HG02981 (cell line): Measurements from ENCODE around the gene CDH4.
"Not testable (repeated sequence)": the region's sequence is repeated elsewhere in the genome, so short reads cannot be mapped to it uniquely, and the experiment has no call there.

ENCODE experiments used
- ATAC-seq: cut with Tn5 transposase; IDR thresholded peaks from one replicate; pipeline ENCODE4 v1.9.1; 2021; ENCODE audit warnings: mild to moderate bottlenecking, moderate library complexity; ENCODE audit not compliant: unreplicated experiment

The CDH4 gene

DNA sequence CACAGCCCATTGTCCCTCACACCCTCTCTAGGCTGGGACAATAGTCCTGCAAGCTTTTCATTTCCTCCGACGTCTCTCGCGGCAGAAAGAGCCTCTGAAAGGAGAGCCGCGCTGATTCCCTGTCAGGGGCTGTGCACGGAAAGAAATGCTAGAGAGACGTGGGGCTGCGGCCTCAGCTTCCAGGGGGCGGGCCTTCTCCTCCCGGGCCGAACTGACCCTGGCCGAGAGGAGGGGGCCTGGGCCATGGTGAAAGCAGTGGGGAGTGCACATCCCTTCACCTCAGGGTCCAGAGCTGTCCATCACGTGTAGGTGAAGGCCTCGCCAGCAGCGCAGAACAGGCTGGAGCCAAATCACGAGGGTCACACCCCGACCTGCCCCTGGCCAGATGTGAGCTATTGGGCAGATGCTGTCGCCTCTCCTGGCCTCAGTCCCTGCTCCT is 593.2 kb downstream of the CDH4 start:
- no peak for ATAC-seq

DNA sequence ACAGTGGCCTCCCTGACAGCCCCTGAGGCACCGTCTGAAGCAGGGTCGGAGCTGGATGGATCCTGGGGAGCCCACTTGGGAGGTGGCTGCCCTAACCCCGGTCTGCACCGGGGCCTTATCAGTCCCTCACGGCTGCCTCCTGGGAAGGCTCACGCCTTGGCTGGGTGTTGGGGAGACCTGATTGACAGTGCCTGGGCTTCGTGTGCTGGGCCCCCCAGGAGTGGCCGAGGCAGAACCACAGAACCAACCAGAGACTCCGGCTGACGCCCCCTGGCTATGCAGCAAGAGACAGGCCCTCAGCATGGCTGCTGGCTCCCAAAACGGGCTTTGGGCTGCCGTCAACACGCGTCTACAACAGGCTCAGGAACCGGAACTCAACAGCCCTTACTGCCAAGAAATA is 594.0 kb downstream of the CDH4 start:
- ATAC-seq, result no peak

DNA sequence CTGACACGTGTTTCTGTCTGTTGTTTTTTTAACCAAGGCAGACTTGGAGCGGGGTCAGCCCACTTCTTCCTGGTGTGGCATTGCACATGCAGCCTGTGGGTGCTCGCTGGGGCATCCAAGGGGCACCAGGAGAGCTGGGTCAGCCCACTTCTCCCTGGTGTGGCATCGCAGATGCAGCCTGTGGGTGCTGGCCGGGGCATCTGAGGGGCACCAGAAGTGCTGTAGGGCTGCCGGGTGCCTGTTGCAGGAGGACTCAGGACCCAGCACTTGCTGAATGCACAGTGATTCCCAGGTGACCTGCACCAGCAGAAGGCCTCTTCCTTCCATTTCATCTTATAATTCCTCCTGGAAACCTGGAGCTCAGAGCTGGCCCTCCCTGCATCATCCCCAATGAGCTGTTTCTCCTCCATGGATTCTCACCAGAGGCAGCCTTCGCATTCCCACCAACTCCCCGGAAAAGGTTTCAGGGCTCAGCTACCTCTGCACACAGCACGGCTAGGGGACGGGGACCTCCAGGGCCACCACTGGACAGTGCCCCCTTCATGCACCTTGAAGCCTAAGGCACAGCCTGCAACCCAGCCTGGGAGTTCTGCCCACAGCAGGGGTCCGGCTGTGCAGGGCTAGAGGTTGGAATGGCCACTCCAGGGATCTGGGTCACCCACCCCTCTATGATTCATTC is 594.8 kb downstream of the CDH4 start:
- ATAC-seq, result no peak

DNA sequence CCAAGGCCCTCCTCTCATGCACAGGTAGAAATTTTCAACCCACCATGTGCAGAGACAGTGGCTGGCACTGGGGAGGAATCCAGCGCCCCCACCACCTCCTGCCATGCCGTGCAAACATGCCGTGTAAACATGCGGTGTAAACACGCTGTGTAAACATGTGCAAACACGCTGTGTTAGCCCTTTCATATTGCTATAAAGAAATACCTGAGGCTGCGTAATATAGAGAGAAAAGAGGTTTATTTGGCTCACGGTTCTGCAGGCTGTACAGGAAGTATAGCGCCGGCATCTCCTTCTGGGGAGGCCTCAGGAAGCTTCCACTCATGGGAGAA is 595.3 kb downstream of the CDH4 start:
- ATAC-seq, result no peak

DNA sequence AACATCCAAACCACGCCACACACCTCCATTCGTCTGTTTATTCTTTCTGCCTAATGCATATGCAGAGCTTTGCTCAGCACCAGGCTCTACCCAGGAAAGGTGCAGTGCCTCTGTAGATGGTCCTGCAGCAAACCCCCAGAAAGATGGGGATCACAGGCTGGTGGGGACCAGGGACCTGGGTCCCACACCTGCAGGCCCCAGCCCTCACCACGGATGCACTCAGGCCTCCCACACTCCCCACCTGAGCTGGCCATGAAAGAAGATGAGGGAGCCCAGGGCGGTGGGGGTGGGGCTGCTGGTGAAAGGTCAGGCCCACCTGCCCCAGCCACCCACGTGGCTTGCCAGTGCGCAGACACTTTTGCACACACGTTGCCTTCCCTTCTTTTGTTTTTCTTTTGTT is 595.9 kb downstream of the CDH4 start:
- no peak for ATAC-seq

DNA sequence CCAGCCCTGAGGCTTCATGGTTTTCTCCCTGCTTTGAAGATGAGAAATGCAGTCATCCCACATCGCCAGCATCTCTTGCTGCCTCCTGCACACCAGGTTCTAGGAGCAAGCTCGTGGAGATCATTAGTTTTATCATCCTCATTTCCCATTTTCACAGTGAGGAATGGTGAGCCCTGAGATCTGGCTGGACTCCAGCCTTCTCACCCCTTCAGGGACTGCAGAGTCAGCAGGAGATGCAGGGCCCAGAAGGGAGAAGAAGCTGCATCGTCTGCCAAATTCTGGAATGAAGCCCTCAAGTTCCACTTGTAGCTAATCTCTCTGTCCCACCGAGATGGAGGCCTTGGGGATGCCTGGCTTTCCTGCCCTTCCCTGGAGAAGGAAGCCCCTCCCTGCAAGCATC is 596.8 kb downstream of the CDH4 start:
- no peak for ATAC-seq

DNA sequence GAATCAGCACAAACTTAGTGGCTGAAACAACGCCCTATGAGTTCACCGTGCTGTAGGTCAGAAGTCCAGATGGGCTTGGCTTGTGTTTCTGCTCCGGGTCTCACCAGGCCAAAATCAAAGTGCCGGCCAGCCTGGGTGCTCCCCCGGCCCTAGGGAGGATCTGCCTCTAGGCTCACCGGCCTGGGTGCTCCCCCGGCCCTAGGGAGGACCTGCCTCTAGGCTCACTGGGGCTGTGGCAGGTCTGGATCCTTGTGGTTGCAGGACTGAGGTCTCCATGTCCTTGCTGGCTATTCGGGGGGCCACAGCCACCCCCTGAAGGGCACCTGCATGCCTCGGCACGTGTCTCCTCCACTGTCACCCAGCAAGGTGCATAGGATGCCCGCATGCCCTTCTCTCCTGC is 597.3 kb downstream of the CDH4 start:
- ATAC-seq, result no peak

DNA sequence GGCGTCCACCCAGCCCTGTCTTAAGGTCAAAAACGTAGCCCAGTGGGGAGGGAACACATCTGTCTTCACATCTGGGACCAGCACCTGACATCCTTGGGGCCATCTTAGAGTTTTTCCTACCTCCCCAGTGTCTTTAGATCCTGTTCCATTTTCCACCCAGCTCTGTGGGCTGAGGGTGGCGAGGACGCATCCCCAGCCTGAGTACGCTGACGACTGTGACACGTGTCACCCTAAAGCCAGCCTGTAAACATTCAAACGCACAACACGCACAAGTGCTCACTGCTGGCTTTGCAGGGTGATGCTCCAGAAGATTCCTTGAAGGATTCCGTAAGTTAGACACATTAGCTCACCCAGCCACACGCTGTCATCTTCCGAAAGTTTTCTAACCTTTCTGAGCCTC is 597.8 kb downstream of the CDH4 start:
- no peak for ATAC-seq

DNA sequence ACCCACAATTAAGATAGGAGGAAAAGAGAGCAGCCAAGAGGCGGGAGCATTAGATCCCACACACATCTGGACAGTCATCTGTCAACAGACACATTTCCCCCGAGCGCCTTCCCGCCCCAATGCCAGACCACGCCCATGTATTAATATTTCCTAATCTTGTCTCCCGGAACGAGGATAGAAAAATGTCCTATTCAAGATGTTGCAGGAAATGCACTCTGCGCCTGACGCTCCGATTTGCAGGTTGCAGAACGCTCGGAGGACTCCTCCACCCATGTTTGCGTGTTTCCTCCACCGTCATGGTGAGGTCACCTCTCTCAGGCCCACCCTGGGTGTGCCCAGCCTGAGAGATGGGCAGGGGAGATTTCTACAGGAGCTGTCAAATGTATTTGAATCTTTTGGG is 598.4 kb downstream of the CDH4 start:
- no peak for ATAC-seq

DNA sequence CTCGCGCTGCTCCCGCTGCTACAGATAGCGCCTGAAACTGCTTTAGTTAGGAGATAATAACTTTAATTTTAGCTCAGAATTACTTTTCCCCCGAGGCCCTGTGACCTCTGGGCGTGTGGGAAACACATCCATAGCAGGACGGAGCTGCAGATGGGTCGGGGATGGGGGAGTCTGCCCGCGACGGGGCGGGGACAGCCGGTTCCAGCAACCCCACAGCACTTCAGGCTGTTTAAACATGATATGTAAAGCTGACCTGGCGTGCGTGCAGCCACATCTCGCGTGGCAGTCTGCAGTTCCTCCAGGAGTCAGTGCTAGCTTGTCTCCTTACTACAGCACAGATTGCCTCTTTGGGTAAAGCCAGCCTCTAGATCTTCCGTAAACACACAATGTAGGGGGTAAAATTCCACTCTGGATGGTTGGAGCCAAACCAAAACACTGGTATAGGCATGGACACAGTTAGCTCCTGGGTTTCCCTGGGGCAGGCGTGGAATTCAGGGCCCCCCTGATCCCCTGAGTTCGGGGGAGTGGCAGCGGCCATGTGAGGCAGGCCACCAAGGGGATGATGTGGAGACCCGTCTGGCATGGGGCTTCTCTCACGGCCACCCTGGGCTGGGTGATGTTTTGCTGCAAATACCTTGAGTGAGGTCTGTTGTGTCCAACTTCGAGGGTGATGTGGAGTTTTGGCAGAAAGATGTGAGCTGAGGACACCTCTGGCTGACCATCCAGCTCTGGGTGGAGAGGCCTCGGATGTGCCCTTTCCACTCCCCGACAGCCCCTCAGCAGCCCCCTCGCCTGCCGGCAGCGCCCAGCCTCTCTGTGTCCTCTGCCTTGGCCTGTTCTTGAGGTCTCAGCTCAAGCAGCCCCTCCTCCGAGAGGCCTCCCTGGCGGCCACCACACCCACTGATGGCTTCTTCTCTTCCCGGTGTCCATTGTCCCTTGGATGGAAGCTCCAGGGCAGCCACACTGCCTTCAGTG is 599.2 kb downstream of the CDH4 start:
- no peak for ATAC-seq

DNA sequence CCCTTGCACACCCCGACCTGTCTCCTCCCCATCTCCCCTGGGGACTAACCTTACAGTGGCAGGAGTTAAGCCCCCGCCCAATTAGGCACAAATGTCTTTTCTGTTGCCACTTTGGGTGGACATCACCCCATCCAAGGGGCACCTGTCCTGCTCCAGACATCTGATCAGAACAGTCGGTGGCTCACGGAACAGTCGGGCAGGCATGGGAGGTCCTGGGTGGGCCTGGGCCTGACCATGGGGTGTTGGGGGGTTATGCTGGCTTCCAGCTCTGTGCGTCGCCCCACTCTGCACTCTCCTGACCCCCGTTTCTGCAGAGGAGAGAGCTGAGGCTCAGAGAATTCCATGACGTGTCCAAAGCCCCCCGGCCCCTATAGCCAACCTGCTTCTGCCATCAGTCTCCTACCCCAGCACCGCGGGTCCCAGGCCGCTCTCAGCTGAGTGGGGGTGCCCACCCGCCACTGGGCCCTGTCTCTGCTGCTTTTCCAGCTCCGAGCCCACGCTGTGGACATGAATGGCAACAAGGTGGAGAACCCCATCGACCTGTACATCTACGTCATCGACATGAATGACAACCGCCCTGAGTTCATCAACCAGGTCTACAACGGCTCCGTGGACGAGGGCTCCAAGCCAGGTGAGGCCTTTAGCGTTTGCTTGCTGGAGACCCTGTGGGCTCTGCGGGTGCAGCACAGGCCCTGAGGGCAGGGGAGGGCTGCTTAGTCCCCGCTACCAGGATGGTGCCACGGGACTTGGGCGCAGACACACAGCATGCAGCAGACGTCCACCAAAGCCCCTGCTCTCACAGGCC is 600.4 kb downstream of the CDH4 start:
- ATAC-seq, result no peak

DNA sequence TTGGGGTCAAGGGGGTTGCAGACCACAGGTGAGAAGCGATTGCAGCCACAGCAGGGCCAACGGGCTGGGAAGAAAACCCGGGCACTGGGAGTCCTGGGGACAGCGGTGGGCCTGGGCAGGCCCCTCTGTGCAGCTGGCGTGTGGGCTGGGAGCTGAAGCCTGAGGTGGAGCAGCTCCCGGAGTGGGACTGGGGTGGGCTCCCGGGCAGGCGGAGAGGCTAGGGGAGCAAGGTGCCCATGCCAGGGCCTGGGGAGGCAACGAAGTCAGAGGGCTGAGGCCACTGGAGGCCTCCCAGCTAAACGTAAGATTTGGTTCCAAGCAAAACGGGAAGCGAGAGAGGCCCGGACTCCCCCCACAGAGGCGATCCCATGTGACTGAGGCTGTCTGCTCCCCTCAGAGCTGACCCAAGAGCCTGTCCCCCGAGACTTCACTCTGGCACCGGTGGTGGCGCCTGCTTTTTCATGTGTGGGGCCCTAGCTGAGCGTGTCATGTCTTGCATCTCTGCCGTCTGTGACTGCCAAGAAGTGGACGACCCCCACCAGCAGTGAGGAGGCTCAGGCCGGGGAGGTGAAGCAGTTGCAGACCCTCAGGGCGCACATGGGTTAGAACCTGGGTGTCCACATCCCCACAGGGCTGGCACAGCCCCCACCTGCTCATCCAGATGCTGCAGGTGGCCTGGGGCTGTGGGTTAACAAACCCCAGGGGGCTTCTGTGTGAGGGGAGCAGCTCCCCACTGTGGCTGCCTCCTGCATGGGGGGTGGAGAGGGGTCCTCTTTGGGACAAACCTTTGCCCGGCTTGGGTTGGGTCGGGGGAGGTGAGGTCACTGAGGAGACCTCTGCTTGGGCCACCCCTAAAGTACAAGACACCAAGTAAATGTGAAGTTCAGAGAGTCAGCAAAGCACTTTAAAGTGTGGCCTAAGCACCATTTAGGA is 601.3 kb downstream of the CDH4 start:
- no peak for ATAC-seq

DNA sequence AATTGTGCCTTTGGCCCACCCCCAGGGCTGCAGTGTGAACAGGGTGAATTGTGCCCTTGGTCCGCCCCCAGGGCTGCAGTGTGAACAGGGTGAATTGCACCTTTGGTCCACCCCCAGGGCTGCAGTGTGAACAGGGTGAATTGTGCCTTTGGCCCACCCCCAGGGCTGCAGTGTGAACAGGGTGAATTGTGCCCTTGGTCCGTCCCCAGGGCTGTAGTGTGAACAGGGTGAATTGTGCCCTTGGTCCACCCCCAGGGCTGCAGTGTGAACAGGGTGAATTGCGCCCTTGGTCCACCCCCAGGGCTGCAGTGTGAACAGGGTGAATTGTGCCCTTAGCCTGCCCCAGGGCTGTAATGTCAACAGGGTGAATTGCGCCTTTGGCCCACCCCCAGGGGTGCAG is 602.5 kb downstream of the CDH4 start:
- ATAC-seq, result not testable (repeated sequence)

DNA sequence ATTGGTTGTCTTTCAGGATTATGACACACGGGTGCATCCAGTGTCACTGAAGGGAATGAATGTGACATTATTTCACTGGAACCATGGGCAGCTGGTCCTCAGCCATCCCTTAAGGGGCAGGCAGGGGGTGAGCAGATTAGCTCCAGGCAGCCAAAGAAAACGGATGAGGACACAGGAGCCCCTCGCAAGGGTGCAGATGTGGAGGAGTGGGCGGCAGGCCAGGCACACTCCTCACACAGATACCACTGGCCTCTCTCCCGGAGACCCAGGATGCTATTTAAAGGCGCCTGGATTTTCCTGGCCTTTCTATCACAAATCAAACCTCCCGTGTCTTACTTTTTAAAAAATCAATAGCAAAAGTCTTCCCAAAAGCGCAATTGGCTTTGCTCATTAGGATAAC is 603.2 kb downstream of the CDH4 start:
- no peak for ATAC-seq

DNA sequence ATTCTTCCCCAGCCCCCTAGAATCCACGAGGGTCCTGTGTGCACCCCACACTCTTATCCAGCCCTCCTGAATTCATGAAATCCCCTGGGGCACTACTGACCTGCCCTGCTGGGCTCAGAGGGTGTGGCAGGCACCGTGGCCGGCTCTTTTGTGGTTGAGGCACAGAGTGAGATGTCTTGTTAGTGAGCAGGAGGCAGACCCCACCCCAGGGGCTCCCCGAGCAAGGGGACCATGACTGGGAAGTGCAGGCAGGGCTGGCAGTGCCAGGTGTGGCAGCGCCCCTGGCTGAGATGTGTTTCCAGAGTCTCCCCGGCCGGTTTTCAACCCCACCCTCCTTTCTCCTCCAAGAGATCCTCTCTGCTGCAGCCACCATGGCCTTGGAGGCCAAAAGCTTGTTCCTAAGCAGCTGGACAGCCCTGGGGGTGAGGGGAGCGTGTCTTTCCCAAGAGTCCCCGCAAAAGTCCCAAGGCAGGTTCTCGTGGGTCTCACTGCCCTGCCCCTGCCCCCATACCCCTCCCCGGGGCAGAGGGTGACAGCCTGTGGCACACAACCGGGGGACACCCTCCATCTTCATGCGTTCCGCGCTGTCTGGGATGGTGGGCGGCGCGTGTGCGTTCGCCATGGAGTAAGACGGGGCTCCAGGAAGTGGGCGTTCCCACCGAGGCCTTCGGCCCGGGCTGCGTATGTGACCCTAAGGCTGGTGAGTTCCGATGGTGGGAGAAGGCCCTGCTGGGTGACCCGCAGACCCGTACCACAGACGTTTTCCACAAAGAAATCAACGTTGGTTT is 604.8 kb downstream of the CDH4 start:
- ATAC-seq, result no peak

DNA sequence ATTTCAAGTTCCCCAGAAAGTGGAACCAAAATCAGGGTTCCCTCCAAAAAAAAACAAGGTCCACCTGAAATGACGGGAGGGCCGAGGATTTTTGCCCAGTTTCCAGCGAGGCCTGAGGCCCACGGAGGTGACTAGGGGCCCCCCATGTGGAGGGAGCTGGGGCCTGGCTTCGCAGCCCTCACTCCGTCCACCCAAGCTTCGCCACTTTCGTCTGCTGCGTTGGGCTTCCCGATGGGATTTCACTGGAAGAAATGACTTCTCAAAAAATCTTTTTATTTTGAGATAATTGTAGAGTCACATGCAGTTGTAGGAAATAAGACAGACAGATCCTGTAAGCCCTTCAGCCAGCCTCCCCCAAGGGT is 605.3 kb downstream of the CDH4 start:
- no peak for ATAC-seq

DNA sequence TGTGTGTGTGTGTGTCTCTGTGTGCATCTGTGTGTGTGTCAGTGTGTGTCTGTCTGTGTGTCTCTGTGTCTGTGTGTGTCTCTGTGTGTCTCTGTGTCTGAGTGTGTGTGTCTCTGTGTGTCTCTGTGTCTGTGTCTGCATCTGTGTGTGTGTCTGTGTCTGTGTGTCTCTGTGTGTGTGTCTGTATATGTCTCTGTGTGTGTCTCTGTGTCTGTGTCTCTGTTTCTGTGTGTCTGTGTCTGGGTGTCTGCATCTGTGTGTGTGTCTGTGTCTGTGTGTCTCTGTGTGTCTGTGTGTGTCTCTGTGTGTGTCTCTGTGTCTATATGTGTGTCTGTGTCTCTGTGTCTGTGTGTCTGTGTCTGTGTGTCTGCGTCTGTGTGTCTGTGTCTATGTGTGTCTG is 605.8 kb downstream of the CDH4 start:
- no peak for ATAC-seq

DNA sequence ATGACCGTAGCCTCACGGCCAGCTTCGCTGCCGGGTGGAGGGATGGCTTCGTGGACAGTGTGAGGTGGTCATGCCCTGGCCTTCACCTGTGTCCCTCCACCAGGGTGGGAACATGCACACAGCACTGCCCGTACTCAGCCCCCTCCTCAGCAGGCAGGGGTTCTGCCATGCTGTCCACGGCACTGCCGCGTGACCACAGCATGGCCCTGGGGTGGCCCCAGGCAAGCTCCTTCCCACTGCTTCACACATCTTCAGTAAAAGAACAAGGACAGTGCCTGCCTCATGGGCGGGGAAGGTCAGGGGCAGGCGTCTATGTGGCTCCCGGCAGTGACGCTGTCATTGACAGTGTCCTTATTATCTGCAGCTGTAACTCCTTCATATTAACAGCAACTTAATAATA is 607.7 kb downstream of the CDH4 start:
- ATAC-seq, result no peak

DNA sequence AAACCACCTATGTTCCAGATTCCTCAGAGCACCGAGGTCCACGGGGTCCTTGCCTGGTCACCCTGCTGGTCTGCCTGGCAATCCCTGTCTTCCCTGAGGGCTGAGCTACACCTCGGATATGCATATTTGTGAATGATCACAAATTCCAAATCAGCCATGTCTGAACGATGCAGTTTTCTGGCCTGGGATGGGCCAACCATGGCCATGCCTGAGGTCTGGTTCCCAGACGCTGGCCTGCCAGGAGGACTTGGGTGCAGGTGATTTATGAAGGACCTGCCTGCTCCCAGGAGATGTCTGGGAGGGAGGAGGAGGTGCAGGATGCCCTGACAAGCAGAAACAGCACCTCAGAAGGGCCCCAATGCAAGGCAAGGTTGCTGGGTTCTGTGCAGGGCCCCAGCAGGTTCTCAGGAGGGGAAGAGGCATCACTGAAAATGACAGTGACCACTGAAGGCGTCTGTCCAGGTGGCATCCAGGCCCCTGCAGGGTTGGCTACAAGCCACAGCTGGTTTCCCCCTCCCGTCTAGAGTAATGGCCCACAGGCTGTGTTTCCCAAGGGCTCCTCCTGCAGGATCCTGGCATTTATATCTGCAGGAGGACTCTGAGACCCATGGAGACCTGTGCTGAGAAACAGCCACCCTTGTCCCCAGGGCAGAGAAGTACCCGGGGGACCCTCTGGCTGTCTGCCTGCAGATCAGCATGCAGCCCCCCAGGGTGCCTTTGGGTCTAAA is 608.4 kb downstream of the CDH4 start:
- ATAC-seq, result no peak
